ENCODE measurements around the gene TM4SF5. TPM values are rescaled to one million over a fixed set of nuclear protein-coding genes. Genes with fewer than 3 reads are reported as not detected.

The TM4SF5 gene
- total and polyA plus RNA-seq, 2 experiments from 2014 or later, result not detected

DNA sequence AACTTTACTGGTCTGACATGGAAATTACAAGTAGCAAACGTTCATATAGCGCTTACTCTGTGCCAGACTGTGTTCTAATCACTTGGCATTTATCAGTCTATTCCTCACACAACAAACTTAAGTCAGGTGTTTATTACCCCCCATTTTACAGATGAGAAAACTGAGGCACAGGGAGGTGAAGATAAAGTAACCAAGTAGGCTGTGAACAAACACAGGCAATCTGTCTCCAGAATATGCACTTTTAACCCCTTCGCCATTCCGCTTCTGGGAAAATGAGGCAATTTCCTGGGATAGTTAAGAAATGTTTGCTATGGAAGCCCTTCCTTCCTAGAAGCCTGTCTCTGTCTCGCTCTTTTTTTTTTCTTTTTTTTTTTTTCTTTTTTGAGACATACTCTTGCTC, 19.8 kb upstream of the TM4SF5 start:
- H3K79me2 ChIP-seq (ENCODE audit: insufficient read depth), result no peaks in the 10 kb centered on the region
- H2AFZ ChIP-seq, result no peak overlapping the region
- no peaks in the 10 kb centered on the region for H3K9me2 ChIP-seq (ENCODE audit: insufficient read depth)
- in situ Hi-C loops (cut with MboI), result no loop called here
- no peaks in the 10 kb centered on the region for H3K36me3 ChIP-seq (ENCODE audit: low read depth)
- TF ChIP-seq EZH2phosphoT487 (IDR thresholded peaks at IDR 0.05; ENCODE audit: insufficient read depth, low read depth) (no peak), EZH2 (IDR thresholded peaks at IDR 0.05; ENCODE audit: insufficient read depth, poor library complexity, severe bottlenecking) (no peak)
- H4K20me1 ChIP-seq (ENCODE audit: insufficient read depth), result no peaks in the 10 kb centered on the region
- 66 to 68% methylated on average over 5 of the region's 5 CpGs for WGBS, 2 experiments (ENCODE audit: low coverage in 1 of 2, low lambda C conversion rate in 2 of 2, missing lambda C conversion rate in 2 of 2)
- H3K4me3 ChIP-seq, result no peak overlapping the region
- no peaks in the 10 kb centered on the region for H3K4me1 ChIP-seq (ENCODE audit: insufficient read depth)
- peaks cover 15% of the 10 kb centered on the region; the same call in 1 of the 2 replicates for H3K27me3 ChIP-seq (replicated peaks; ENCODE audit: insufficient read depth)
- no peaks in the 10 kb centered on the region for H3F3A ChIP-seq (ENCODE audit: insufficient read depth)
- no peak for DNase-seq
- H3K4me2 ChIP-seq (ENCODE audit: unreplicated experiment), result no peak overlapping the region
- H3K9ac ChIP-seq, result no peak overlapping the region
- no peak overlapping the region for H3K27ac ChIP-seq
- no peaks in the 10 kb centered on the region for H3K9me3 ChIP-seq (ENCODE audit: low read depth)

DNA sequence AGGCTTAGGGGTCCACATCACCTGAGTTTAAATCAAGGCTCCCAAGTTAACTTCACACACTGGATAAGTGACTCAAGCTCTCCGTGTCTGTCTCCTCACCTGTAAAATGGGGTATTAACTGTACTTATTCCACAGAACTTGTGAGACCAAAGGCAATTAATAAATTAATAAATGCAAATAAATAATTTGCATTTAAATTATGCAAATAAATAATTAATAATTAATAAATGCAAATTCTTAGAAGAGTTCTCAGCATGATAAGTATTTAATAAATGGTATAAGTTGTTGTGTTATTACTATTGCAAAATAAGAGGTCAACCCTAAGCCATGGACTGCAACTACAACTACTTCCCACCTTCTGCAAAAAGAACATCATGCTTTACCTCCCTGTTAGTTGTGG, 18.3 kb upstream of the TM4SF5 start:
- 83 to 92% methylated on average over 1 of the region's 1 CpG for WGBS, 2 experiments (ENCODE audit: low coverage in 1 of 2, low lambda C conversion rate in 2 of 2, missing lambda C conversion rate in 2 of 2)
- H3K9me2 ChIP-seq (ENCODE audit: insufficient read depth), result no peaks in the 10 kb centered on the region

DNA sequence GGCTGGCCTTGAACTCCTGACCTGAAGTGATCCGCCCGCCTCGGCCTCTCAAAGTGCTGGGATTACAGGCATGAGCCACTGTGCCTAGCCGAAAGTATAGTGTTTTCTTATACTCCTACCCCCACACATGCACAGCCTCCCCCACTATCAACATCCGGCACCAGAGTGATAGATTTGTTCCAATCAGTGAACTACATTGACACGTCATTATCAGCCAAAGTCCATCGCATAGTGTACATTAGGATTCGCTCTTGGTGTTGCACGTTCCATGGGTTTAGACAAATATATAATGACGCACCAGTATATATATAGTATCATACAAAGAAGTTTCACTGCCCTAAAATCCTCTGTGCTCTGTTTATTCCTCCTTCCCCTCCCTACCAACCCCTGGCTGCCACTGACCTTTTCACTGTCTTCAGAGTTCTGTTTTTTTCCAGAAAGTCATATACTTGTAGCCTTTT, 11.9 kb upstream of the TM4SF5 start:
- Histone ChIP-seq H4K20me1 (ENCODE audit: insufficient read depth) (no peaks in the 10 kb centered on the region), H3K27me3 (replicated peaks; ENCODE audit: insufficient read depth) (peaks cover 29% of the 10 kb centered on the region), H3K9me2 (ENCODE audit: insufficient read depth) (no peaks in the 10 kb centered on the region), H3F3A (ENCODE audit: insufficient read depth) (no peaks in the 10 kb centered on the region), H3K36me3 (ENCODE audit: low read depth) (no peaks in the 10 kb centered on the region), H3K4me3 (no peak overlapping the region), H3K4me2 (ENCODE audit: unreplicated experiment) (no peak overlapping the region), H3K9me3 (ENCODE audit: low read depth) (no peaks in the 10 kb centered on the region), H3K9ac (no peak overlapping the region), H3K4me1 (ENCODE audit: insufficient read depth) (no peaks in the 10 kb centered on the region), H3K27ac (no peak overlapping the region), H2AFZ (no peak overlapping the region), H3K79me2 (ENCODE audit: insufficient read depth) (no peaks in the 10 kb centered on the region)
- DNase-seq, result no peak
- 84 to 87% methylated on average over 10 of the region's 10 CpGs for WGBS, 2 experiments (ENCODE audit: low coverage in 1 of 2, low lambda C conversion rate in 2 of 2, missing lambda C conversion rate in 2 of 2)
- TF ChIP-seq EZH2 (IDR thresholded peaks at IDR 0.05; ENCODE audit: insufficient read depth, poor library complexity, severe bottlenecking) (no peak), EZH2phosphoT487 (IDR thresholded peaks at IDR 0.05; ENCODE audit: insufficient read depth, low read depth) (no peak)
- in situ Hi-C loops (cut with MboI), result no loop called here

More for the DNA sequence above, 18.3 kb upstream of the TM4SF5 start:
- TF ChIP-seq EZH2 (IDR thresholded peaks at IDR 0.05; ENCODE audit: insufficient read depth, poor library complexity, severe bottlenecking) (no peak), EZH2phosphoT487 (IDR thresholded peaks at IDR 0.05; ENCODE audit: insufficient read depth, low read depth) (no peak)
- Histone ChIP-seq H3K36me3 (ENCODE audit: low read depth) (no peaks in the 10 kb centered on the region), H3F3A (ENCODE audit: insufficient read depth) (no peaks in the 10 kb centered on the region), H3K9ac (no peak overlapping the region), H3K79me2 (ENCODE audit: insufficient read depth) (no peaks in the 10 kb centered on the region), H4K20me1 (ENCODE audit: insufficient read depth) (no peaks in the 10 kb centered on the region), H3K4me1 (ENCODE audit: insufficient read depth) (no peaks in the 10 kb centered on the region), H3K4me2 (ENCODE audit: unreplicated experiment) (no peak overlapping the region), H3K27me3 (replicated peaks; ENCODE audit: insufficient read depth) (peaks cover 27% of the 10 kb centered on the region), H3K27ac (no peak overlapping the region), H2AFZ (no peak overlapping the region), H3K9me3 (ENCODE audit: low read depth) (no peaks in the 10 kb centered on the region), H3K4me3 (no peak overlapping the region)
- in situ Hi-C loops (cut with MboI), result no loop called here
- no peak for DNase-seq

DNA sequence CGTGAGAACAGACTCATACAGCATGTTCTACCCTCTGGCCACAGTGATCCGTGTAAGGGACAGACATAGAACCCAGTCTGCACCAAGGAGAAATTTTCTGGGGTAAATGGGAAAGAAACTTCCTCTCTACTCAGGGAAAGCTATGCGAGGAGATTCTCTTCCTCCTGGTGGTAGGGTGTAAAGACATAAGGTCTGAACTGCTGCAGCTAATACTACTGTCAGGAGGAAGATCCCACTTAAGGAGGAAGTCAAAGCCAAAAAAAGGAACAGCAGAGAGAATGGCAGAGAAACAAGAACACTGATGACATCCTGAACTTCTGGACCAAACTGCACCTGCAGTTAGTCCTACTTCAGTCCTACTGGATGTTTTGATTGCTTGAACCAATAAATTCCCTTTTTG, 7.1 kb upstream of the TM4SF5 start:
- H3F3A ChIP-seq (ENCODE audit: insufficient read depth), result peaks cover 3% of the 10 kb centered on the region; the same call in 1 of the 2 replicates
- in situ Hi-C loops (cut with MboI), result no loop called here
- H3K27ac ChIP-seq, result no peak overlapping the region
- H3K4me3 ChIP-seq, result no peak overlapping the region
- H2AFZ ChIP-seq, result no peak overlapping the region
- H3K79me2 ChIP-seq (ENCODE audit: insufficient read depth), result no peaks in the 10 kb centered on the region
- peaks cover 4% of the 10 kb centered on the region; the same call in 1 of the 2 replicates for H3K4me1 ChIP-seq (ENCODE audit: insufficient read depth)
- no peak for DNase-seq
- no peak overlapping the region for H3K4me2 ChIP-seq (ENCODE audit: unreplicated experiment)
- H3K36me3 ChIP-seq (ENCODE audit: low read depth), result no peaks in the 10 kb centered on the region
- H3K9me3 ChIP-seq (ENCODE audit: low read depth), result no peaks in the 10 kb centered on the region
- H3K9me2 ChIP-seq (ENCODE audit: insufficient read depth), result no peaks in the 10 kb centered on the region
- 54 to 69% methylated on average over 3 of the region's 3 CpGs for WGBS, 2 experiments (ENCODE audit: low coverage in 1 of 2, low lambda C conversion rate in 2 of 2, missing lambda C conversion rate in 2 of 2)
- no peak overlapping the region for H3K9ac ChIP-seq
- no peaks in the 10 kb centered on the region for H4K20me1 ChIP-seq (ENCODE audit: insufficient read depth)
- TF ChIP-seq EZH2phosphoT487 (IDR thresholded peaks at IDR 0.05; ENCODE audit: insufficient read depth, low read depth), result no peak
- no peak for TF ChIP-seq EZH2 (IDR thresholded peaks at IDR 0.05; ENCODE audit: insufficient read depth, poor library complexity, severe bottlenecking)
- peaks cover 13% of the 10 kb centered on the region for H3K27me3 ChIP-seq (replicated peaks; ENCODE audit: insufficient read depth)

DNA sequence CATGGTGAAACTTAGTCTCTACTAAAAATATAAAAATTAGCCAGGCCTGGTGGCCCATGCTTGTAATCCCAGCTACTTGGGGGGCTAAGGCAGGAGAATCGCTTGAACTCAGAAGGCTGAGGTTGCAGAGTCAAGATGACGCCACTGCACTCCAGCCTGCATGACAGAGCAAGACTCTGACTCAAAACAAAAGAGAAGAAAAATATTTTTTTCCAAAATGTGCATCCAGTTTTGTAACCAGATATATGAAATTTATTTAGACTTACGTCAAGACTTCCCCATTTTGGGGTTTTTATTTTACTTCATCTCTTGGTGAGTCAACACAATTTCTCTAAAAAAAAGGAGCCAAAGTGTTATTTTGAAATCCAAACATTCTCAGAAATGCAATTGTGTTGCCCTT, 5.5 kb upstream of the TM4SF5 start:
- no peak overlapping the region for H3K27ac ChIP-seq
- H3K4me2 ChIP-seq (ENCODE audit: unreplicated experiment), result no peak overlapping the region
- no peak overlapping the region for H3K4me3 ChIP-seq
- no peak for DNase-seq
- H3F3A ChIP-seq (ENCODE audit: insufficient read depth), result peaks cover 7% of the 10 kb centered on the region; the same call in 1 of the 2 replicates
- peaks cover 13% of the 10 kb centered on the region for H3K27me3 ChIP-seq (replicated peaks; ENCODE audit: insufficient read depth)
- TF ChIP-seq EZH2 (IDR thresholded peaks at IDR 0.05; ENCODE audit: insufficient read depth, poor library complexity, severe bottlenecking), result no peak
- no peak for TF ChIP-seq EZH2phosphoT487 (IDR thresholded peaks at IDR 0.05; ENCODE audit: insufficient read depth, low read depth)
- H3K9ac ChIP-seq, result no peak overlapping the region
- H3K79me2 ChIP-seq (ENCODE audit: insufficient read depth), result no peaks in the 10 kb centered on the region
- no peaks in the 10 kb centered on the region for H3K9me2 ChIP-seq (ENCODE audit: insufficient read depth)
- WGBS, 2 experiments (ENCODE audit: low coverage in 1 of 2, low lambda C conversion rate in 2 of 2, missing lambda C conversion rate in 2 of 2), result 71 to 73% methylated on average over 3 of the region's 3 CpGs
- peaks cover 9% of the 10 kb centered on the region; the same call in 1 of the 2 replicates for H3K4me1 ChIP-seq (ENCODE audit: insufficient read depth)
- H4K20me1 ChIP-seq (ENCODE audit: insufficient read depth), result no peaks in the 10 kb centered on the region
- no peaks in the 10 kb centered on the region for H3K9me3 ChIP-seq (ENCODE audit: low read depth)
- H3K36me3 ChIP-seq (ENCODE audit: low read depth), result no peaks in the 10 kb centered on the region
- in situ Hi-C loops (cut with MboI), result no loop called here
- no peak overlapping the region for H2AFZ ChIP-seq
